ENCODE results near the gene NPC1L1. TPM values are rescaled to one million over a fixed set of nuclear protein-coding genes. Genes with fewer than 3 reads are reported as not detected.

Gene NPC1L1
- total RNA-seq, 4 donors from 2014 or later = 0.08 to 0.19 TPM; not detected in 2

DNA sequence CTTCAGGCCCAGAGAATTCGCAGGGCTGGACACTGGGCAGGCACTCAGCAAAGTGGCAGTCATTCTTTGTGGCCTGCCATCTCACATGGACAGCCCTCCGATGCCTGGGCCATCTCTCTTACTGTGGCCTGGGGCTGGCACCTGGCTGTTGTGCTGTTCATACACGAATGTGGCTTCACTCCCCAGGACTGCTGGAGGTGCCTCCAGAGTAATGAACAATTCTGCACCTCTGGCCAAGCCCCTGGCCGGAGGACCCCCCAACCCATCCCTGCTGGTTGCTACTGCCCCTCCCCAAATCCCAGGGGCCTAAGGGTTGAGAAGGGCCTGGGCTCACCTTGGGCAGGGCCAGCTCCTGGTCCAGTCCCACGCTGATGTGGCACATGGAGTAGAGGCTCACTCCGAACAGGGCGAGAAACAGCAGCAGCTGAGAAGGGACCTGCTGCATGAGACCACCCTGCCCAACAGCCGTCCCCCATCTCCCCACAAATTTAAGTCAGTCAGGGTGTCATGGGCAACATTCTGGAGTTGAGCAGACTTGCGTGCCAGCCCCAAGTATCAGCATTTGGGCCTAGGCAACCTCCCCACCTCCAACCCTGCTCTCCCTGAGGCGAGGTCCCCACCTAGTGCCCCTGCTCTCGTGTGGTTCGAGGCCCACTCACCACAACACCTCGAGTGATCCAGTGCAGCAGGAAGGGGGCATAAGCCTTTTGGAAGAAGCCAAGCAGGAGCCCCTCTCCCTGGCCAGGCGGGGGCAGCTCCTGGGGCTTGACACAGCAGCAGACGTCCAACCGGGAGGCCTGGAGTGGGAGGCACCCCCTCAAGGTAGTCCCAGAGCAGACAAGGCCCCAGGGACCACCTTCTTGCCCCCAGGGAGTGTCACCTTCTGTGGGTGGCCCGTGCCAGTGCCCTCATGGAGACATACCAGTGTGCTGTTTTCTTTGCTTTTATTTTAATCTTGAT lies 9.4 kb downstream of the NPC1L1 start:
- Histone ChIP-seq H3K4me1 (peaks cover 0 to 7% (median 0%) of the 10 kb centered on the region in 3 donors), H3K4me3 (no peak overlapping the region), H3K36me3 (no peaks in the 10 kb centered on the region), H3K27me3 (no peaks in the 10 kb centered on the region), H3K9me3 (peaks cover 0 to 5% (median 4%) of the 10 kb centered on the region in 3 donors), H3K27ac (no peak overlapping the region)
- DNase-seq = no peak
- no peak for TF ChIP-seq POLR2A (IDR thresholded peaks at IDR 0.05)
- TF ChIP-seq, protein P1, sequence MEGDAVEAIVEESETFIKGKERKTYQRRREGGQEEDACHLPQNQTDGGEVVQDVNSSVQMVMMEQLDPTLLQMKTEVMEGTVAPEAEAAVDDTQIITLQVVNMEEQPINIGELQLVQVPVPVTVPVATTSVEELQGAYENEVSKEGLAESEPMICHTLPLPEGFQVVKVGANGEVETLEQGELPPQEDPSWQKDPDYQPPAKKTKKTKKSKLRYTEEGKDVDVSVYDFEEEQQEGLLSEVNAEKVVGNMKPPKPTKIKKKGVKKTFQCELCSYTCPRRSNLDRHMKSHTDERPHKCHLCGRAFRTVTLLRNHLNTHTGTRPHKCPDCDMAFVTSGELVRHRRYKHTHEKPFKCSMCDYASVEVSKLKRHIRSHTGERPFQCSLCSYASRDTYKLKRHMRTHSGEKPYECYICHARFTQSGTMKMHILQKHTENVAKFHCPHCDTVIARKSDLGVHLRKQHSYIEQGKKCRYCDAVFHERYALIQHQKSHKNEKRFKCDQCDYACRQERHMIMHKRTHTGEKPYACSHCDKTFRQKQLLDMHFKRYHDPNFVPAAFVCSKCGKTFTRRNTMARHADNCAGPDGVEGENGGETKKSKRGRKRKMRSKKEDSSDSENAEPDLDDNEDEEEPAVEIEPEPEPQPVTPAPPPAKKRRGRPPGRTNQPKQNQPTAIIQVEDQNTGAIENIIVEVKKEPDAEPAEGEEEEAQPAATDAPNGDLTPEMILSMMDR (IDR thresholded peaks at IDR 0.05) = no peak
- intact Hi-C loops (cut with DNase I) = no loop called here
- WGBS, 2 donors = 74 to 93% methylated on average over 3 to 9 of the region's 17 CpGs

DNA sequence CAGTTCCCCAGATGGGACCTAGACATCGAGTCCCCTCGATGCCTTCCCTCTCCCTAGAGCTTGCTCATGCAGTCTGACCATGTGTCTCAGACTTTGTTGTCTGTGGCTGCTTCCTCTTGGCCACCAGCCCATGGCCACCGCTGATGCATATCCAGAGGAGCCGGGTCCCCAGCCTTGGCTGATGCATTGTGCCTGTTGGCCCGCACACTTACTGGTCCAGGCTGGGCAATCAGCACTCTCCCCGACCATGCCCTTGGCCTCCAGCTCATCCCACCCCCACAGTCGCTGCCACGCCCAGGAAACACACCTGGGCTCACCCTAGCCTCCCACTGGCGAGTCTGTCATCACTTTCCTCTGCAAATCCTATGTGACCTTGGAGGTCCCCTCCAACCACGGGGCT lies 10.1 kb downstream of the NPC1L1 start:
- intact Hi-C loops (cut with DNase I) = no loop called here
- DNase-seq = no peak
- Histone ChIP-seq H3K9me3 (peaks cover 0 to 12% (median 7%) of the 10 kb centered on the region in 3 donors), H3K27me3 (no peaks in the 10 kb centered on the region), H3K27ac (no peak overlapping the region), H3K4me1 (peaks cover 0 to 7% (median 0%) of the 10 kb centered on the region in 3 donors), H3K36me3 (no peaks in the 10 kb centered on the region), H3K4me3 (no peak overlapping the region)
- WGBS, 2 donors = 59 to 82% methylated on average over 2 to 10 of the region's 10 CpGs
- TF ChIP-seq POLR2A (IDR thresholded peaks at IDR 0.05) = no peak
- TF ChIP-seq, protein P1 (IDR thresholded peaks at IDR 0.05) = no peak

GRCh38 chr7:44524811-44525388 lies 16.2 kb downstream of the NPC1L1 start:
- H3K4me1 ChIP-seq = no peaks in the 10 kb centered on the region
- H3K27ac ChIP-seq = no peak overlapping the region
- intact Hi-C loops (cut with DNase I) = no loop called here
- TF ChIP-seq, protein P1 (IDR thresholded peaks at IDR 0.05) = no peak
- no peak for TF ChIP-seq POLR2A (IDR thresholded peaks at IDR 0.05)
- H3K27me3 ChIP-seq = no peaks in the 10 kb centered on the region
- peaks cover 0 to 25% (median 7%) of the 10 kb centered on the region in 3 donors for H3K9me3 ChIP-seq
- 73 to 76% methylated on average over 3 of the region's 3 CpGs for WGBS, 2 donors
- H3K4me3 ChIP-seq = no peak overlapping the region
- no peak for DNase-seq
- H3K36me3 ChIP-seq = no peaks in the 10 kb centered on the region

DNA sequence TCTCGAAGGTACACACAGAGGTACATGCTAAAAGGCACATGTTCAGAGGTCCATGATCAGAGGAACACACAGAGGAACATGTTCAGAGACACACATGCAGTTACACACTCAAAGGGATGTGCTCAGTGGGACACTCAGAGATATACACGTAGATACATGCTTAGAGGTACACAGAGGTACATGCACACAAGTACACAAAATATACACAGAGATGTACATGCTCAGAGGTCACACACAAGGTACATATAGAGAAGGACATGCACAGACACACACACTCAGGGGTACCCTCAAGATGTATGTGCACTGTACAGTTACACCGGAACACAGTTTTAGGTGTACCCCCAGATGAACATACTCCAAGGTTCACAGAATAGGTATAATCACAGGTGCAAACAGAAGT lies 18.8 kb downstream of the NPC1L1 start:
- no peak for TF ChIP-seq POLR2A (IDR thresholded peaks at IDR 0.05)
- TF ChIP-seq, protein P1 (IDR thresholded peaks at IDR 0.05) = no peak
- H3K4me1 ChIP-seq = no peaks in the 10 kb centered on the region
- WGBS, 2 donors = 68 to 76% methylated on average over 3 of the region's 3 CpGs
- H3K36me3 ChIP-seq = no peaks in the 10 kb centered on the region
- no peak overlapping the region for H3K4me3 ChIP-seq
- no peak for DNase-seq
- H3K27me3 ChIP-seq = no peaks in the 10 kb centered on the region
- no peak overlapping the region for H3K27ac ChIP-seq
- intact Hi-C loops (cut with DNase I) = no loop called here
- H3K9me3 ChIP-seq = peaks cover 0 to 25% (median 7%) of the 10 kb centered on the region in 3 donors

All from esophagus squamous epithelium (tissue), 5 donors.